Cardiac fibroblast (primary cell): ENCODE results near the gene ARHGAP31.
"Not testable (repeated sequence)": the region's sequence is repeated elsewhere in the genome, so short reads cannot be mapped to it uniquely, and the experiment has no call there.

Experiments
- DNase-seq, 2 donors: peaks; one replicate each; pipeline versions ENCODE4 v3.0.0 to v3.0.0-alpha.2; 2010; ENCODE audit warnings: low read depth in 2 of 2
- H3K4me3 ChIP-seq, 2 donors: replicated peaks in 1 of 2; 1 replicate in 1 of 2; 2 replicates in 1 of 2; pipeline ENCODE4 v1.5.1; 2011; ENCODE audit warnings: low read depth in 2 of 2, low read length in 2 of 2, mild to moderate bottlenecking in 2 of 2, moderate library complexity in 1 of 2
- CTCF ChIP-seq: IDR thresholded peaks from one replicate; pipeline ENCODE4 v1.5.1; 2011; ENCODE audit warnings: low read depth, mild to moderate bottlenecking, low read length, inconsistent platforms

ARHGAP31 gene

GRCh38 chr3:119349354-119350041, 55.3 kb downstream of the ARHGAP31 start:
- peak in 1 of 2 donors; percentile 16 for DNase-seq
- TF ChIP-seq CTCF, result no peak
- H3K4me3 ChIP-seq, result no peak overlapping the region

GRCh38 chr3:119350114-119350513, 55.9 kb downstream of the ARHGAP31 start:
- TF ChIP-seq CTCF, result no peak
- H3K4me3 ChIP-seq, result no peak overlapping the region
- peak; percentile 46 to 49 for DNase-seq

- no peak overlapping the region for H3K4me3 ChIP-seq
- TF ChIP-seq CTCF, result no peak
- DNase-seq, result no peak
These were observed 57.4 kb downstream of the ARHGAP31 start for GRCh38 chr3:119351581-119351980.

- TF ChIP-seq CTCF, result no peak
- DNase-seq, result peak in 1 of 2 donors; percentile 46
- H3K4me3 ChIP-seq, result no peak overlapping the region
These were observed 57.9 kb downstream of the ARHGAP31 start for GRCh38 chr3:119352034-119352609.

GRCh38 chr3:119352863-119353527, 58.8 kb downstream of the ARHGAP31 start:
- peak; percentile 85 to 87 for DNase-seq
- H3K4me3 ChIP-seq, result no peak overlapping the region
- peak; percentile 44 for TF ChIP-seq CTCF

GRCh38 chr3:119355608-119356007, 61.4 kb downstream of the ARHGAP31 start:
- DNase-seq, H3K4me3 ChIP-seq: not testable (repeated sequence)

GRCh38 chr3:119356646-119357045, 62.5 kb downstream of the ARHGAP31 start:
- no peak for TF ChIP-seq CTCF
- peak; percentile 21 to 45 for DNase-seq
- H3K4me3 ChIP-seq, result no peak overlapping the region
